CD4-positive, alpha-beta T cell treated with Interleukin-21 for 1 hour (primary cell): ENCODE results near the gene MEX3D.

Source experiments
- DNase-seq: peaks from one replicate; pipeline ENCODE4 v3.0.0-alpha.2; 2020

Gene MEX3D

DNA sequence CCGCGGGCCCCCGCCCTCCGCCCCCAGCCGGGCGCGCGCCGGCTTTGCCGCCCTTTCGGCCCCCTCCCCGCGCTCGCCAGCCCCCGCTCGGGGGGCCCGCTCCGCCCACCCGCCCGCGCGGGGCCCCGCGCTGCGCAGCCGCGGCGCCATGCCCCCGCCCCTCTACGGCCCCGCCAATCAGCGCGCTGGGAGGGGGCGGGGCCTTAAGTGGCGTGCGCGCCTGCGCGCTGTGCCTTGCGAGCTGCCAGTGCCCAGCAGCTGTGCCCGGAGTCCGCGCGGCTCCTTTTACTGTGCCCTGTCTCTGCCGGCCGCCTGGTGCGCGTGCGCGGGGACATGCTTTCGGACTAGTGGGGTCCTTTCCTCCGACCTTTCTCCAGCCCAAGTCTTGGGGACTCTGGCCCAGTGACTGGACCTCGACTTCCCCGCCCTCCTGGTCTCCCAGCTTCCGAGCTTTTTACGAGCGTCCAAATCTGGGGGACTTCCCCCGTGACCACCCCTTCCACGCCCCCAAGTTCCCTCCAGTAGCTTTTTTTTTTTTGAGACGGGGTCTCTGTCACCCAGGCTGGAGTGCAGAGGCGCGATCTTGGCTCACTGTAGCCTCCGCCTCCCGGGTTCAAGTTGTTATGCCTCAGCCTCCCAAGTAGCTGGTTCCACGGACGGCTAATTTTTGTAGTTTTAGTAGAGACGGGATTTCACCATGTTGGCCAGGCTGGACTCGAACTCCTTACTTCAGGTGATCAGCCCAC lies 24.8 kb upstream of the MEX3D start, which contains the start of gene MBD3:
TSS of gene MBD3 (minus strand) at position 111 of the 746 bp plus-strand sequence. CDS start 234 bp downstream, outside the sequence.
- peak; percentile 90 for DNase-seq

DNA sequence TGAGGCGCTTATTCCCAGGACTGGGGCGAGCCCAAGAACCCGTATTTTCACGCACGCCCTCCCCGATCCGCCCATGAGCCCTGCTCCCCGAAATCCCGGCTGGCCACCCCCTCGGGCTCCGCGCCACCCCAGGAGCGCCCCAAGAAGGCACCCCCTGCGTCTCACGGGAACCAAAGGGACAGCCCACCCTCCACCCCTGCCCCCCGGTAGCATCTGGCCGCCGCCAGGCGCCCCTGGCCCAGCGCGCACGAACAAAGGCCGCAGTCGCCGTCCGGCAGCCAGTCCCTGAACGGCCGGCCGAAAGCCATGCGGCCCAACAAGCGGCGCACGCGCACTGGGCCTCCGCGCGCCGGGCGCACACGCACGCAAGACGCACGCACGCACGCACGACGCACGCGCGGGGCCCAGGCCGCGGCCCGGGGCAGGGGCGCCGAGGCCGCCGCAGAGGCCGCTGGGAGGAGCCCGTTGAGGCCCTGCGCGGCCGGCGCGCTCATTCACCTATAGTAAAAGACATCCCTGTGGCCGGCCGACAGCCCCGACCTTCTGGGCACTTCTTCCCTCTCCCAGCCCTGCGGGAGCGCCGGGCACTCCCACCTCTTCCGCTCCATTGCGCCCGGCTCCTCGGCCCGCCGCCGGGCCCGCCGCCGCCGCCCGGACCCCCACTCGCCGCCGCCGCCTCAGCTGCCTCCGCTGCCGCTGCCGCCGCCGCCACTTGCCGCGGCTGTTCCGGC lies 24.1 kb upstream of the MEX3D start:
- peak; percentile 86 for DNase-seq

DNA sequence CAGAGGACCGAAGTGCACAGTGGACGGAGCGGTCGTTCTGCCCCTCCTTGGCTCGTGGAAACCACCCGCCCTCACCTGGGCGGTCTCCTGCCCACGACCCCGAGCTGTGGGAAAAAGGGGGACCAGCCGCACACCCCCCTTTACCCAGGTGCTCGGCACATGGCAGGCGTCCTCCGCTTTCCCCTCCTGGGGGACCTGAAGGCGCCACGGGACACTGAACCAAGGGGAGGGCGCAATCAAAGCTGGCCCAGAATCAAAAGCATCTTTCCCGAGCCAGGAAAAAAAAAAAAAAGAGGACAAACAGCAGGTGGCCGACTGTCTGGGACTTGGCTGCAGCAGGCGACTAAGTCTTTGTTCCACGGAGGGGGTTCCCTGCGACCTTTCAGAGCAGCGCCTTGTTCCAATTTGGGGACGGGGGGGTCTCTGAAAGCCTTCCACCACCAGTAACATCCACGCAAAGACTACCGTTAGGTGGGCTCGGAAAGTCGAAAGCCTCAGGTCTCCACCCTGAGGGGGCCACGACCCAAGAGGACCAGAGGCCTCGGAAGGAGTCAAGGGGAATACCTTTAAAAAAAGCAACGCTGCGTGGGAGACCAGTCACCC lies 23.4 kb upstream of the MEX3D start:
- no peak for DNase-seq

DNA sequence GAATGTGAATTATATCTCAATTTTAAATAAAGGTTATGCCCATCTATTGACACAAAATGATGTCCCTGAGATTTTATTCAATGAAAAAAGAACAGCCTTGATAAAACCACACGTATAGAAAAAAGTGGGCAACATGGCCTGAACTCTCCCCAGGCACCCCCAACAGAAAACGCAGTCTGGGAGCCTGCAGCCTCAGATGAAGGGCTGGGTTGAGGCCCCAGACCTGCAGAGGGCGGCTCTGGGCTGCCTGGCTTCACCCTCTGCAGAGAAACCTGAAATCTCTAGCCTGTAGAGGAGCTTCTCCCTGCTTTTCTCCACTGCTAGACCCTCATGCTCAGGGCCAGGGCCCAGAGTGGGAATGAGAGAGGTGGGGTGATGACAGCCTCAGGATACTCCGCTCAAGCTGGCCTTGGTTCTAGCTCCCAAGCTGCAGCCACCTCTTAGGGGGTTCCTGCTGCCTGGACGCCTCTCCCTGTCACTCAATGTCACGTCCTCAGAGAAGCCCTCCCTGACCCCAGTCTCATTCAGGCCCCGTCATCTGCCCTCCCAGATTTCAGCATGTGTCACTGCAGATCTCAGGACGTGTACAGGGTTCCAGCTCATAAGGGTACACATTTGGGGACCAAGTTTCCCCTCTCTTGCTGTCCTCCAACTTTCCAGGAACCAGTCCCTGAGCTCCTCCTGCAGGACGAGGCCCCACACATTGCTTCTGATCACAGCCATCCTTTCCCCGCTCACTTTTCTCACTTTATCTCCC lies 22.7 kb upstream of the MEX3D start:
- peak; percentile 16 for DNase-seq

DNA sequence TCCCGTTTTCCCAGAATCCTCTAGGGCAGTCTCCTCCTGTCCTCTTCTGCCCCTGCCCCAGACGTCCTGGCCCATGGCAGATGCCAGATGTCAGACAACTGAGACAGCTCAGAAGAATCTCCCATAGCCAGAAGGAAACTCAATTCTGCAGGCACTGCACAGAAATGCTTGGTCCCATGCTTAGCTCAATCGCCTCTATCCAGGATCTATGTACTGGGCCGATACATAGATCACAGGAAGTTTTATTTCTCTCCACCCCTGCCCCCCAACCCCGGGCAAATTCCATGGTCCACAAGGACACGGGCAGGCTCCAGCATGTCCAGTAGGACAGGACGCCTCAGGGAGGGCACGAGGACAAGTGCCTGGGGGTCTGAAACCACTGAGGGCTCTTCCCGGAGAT lies 19.7 kb upstream of the MEX3D start:
- DNase-seq, result no peak

DNA sequence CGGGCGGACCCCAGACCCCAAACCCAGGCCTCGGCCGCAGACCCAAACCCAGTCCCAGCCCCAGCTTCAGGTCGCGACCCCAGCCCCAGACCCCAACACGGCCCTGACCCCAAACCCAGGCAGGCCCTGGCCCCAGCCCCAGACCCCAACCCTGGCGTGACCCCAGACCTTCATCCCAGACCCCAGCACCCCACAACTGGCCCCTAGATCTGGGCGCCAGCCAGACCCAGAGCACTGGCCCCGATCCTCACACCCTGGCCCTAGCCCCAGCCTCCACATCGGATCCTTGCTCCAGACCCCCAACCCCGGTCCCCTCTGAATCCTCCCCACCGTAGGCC lies 17.1 kb upstream of the MEX3D start:
- no peak for DNase-seq

DNA sequence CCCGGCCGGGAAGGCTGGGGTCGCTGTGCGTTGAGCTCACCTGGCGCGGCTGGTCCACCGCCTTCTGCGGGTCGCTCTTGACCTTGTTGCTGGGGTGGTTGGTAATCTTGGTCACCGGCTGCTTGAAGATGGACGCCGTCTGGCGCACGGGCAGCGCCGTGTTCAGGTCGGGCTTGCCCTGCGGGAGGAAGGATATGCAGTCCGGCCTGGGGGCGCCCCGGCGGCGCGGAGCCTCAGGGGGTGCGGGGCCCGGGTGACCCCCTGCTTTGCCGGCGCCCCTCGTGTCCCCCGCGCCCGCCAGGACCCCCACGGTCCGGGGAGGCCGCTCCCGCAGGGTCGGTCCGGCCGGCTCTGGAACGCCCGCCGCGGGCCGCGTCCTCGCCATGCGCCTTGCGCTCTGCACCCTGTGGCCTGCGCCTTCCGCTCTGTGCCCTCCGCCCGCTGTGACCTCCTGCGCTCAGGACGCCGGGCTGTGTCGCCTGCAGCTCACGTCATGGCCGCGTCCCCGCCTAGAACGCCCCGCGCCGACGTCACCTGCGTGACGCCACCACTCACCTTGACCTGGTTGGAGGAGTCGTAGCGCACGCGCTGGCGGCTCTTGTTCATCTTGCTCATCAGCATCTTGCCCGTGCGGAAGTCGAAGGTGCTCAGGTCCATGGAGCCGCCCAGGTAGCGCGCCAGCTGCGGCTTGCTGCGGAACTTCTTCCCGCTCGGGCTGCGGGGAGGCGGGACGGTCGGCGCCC lies 16.5 kb upstream of the MEX3D start:
- no peak for DNase-seq

DNA sequence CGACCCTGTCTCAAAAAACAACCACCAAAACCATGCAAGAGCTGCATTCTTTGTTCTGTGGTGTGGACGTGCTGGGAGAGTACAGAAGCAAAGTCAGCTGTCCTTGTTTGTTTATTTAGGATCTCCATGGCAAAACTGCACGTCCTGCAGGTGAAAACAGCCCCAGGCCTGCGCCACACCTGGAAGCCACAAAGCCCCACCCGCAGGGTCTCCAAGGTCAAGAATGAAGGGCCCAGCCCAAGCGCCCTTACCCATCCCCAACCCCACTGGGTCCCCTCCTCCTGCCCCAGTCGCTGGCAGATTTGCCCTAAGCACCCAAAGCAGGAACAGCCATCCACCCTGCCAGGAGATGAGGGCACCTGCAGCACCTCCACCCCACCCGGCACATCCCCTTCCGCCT lies 14.1 kb upstream of the MEX3D start:
- DNase-seq, result no peak

DNA sequence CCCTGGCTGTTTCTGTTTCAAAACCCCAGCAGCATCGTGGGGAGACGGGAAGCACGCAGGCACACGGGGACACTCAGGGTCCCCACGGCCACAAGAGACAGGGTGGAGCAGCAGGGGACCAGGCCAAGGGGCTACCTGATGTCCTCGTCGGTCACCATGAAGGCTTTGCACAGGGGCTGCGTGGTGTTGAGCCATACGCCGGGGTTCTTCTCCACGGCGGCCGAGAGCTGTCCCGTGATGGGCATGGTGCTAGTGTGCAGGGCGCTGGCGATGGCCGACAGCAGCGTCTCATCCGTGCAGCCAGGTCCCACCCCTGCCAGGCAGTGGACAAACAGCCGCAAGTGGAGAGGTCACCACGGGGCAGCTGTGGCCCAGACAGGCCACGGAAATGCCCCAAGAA lies 12.8 kb upstream of the MEX3D start:
- DNase-seq, result no peak

DNA sequence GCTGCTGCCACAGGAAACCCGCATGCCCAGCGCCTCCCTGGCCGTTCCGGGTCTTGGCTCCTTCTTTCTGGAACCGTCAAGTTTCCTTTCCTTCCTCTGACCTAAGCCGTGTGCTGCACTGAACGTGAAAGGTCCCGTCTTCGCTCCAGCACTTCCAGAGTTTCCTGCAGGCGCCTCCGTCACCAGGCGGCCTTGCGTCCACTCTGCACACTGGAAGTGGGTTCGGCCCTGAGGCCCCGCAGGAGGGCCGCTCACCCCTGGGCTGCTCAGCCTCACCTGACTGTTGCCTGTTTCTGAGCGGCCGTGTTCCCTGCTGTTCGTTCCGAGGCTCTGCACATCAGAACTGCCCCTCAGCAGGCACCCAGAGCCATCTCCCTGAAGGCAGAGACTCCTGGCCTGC lies 12.3 kb upstream of the MEX3D start:
- DNase-seq, result no peak

DNA sequence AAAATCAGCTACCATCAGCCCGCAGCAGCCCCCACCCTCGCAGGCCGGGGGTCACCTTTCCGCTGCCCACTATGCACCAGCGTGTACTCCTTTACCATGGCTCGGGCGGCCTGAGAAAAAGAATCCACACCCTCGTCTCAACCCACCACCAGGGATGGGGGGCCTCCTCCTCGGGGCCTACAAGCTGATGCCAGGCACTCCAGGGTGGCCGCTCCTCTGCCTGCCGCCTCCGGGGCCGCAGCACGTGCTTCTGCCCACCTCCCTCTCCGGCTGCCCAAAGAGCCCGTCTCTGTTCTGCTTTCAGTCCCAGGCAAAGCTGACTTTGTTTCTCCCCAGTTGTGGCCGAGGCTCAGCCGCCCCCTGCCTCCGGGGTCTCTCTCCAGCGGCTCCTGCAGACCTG lies 11.1 kb upstream of the MEX3D start:
- DNase-seq, result no peak

DNA sequence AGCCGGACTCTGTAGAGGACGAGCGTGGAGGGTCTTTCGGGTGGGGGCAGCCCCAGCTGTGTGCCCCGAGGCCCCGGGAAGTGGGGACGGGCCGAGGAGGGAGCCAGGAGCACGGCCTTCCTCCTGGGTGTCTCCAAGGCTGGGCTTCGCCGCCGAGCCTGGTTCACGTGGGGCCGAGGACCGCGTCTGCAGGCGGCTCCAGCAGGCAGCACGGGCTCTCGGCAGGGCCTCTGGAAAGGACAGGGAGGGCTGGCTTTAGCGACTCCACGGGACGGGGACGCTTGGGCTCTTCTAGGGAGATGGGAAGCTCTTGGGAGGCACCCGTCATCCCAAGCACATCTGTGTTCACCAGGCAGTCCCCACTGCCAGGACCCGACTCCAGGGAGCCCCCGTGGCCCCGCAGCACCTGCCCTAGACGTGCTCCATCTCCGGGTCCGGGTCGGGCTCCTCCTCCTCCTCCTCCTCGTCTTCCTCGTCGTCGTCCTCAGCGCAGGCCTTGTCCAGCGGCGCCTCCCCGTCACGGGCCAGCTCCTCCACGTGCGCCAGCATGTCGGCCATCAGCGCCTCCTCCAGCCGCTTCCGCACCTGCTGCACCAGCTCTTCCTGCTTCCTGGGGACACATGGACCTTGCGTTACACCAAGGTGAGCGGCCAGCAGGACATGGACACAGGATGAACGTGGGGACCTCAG lies 9.9 kb upstream of the MEX3D start:
- DNase-seq, result no peak

DNA sequence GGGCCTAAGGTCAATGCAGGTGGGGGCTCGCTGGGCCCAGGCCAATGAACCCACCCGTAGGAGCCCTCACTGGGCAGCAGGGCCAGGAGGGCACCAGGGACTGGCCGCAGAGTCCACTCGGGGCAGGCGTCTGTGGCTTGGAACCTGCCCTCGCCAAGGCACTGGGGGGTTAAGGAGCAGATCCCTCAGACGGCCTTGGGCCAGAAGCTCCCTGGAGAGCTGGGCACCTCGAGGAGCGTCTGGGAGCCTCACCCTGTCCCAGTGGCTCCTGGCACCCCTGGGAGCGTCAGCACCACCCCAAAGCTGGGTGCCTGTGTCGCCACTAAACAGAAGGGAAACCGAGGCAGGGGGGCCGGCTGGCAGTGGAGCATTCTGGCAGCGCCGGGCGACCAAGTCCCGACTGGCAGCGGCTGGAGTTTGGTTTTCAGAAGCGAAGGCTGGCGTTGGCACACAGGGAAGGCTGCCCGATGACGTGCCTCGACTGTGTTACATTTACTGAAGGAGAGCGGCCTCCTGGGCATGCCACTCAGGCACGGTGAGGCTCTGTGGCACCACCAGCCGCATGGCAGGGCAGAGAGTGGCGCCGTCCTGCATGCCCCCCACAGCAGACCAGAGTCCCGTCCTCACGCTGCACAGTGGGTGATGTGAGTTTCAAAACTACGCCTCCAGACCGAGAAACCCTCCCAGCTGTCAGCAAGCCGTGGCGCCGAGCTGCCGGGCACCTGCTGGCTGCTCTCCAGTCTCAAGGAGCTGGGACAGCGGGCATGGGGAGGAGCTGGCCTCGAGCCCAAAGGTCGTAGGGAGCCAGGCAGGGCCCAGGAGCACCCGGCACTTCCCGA lies 9.2 kb upstream of the MEX3D start:
- no peak for DNase-seq

DNA sequence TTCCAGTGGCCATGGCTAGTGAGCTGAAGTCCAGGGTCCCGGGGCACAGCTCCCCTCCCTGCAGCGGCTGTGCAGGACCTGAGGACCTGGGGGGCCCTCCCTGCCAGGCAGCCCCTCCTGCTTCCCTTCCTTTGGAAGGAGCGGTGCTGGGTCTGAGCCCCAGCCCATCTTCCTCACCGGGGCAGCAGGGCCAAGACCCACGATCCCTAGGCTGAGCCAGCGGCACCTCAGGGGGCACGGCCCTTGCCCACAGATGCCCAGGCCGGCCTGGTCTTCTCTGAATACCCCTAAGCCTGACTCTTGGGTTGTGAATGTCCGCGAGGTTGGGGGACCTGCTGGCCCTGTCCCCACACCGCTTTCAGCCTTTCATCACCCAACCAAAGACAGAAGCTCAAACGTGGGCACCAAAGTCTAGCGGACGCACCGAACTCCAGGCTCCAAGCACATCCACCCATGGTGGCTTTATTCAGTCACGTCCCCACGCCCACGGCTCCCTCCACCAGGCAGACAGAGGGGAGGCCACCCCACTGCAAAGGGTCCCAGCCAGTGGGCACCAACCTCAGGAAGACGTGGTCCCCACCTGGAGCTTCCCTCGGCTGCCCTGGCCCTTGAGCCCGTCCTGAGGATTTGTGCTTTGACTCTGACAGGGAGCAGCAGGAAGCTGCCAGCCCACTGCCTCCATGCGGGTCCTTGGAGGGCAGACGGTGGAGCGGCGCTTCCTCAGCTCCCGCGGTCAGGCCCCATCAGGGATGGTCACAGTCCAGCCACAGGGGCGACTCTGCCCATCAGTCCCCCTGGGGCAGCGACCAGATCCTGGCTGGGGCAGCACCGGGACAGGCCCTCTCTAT lies 8.3 kb upstream of the MEX3D start:
- DNase-seq, result no peak

DNA sequence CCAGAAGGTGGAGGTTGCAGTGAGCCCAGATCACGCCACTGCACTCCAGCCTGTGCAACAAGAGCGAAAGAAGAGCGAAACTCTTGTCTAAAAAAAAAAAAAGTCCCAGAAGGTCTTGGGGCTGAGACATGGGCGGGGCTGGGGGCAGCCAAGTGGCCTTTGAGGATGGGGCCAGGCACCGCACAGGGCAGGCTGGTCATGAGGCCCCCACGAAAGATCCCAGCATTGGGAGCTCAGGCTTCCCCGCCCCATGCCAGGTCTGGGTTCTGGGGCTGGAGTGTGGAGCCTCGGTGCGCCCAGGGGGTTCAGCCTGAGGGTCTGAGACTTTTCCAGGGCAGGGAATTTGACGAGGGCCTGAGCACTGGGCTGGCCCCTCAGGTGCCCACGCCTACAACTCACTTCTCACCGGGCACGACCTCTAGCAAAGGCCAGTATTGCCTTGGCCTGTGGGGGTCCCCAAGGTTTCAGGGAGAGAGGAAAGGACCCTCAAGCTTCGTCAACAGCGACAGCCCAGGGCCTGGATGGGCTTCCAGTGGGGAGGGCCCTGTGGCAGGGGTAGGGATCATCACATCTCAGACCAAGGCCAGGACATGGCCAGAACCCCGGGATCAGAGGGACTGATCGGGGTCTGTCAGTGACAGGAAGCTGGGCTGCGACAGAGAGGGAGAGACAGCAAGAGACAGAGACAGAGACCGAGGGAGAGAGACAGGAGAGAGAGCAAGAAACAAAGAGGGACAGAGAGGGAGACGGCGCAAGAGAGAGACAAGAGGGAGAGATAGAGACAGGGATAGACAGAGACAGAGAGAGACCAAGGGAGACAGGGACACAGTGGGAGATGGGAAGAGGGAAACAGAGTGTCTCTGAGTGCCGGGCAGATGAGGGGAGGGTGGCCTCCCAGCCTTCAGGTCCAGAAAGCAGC lies 7.5 kb upstream of the MEX3D start:
- no peak for DNase-seq

DNA sequence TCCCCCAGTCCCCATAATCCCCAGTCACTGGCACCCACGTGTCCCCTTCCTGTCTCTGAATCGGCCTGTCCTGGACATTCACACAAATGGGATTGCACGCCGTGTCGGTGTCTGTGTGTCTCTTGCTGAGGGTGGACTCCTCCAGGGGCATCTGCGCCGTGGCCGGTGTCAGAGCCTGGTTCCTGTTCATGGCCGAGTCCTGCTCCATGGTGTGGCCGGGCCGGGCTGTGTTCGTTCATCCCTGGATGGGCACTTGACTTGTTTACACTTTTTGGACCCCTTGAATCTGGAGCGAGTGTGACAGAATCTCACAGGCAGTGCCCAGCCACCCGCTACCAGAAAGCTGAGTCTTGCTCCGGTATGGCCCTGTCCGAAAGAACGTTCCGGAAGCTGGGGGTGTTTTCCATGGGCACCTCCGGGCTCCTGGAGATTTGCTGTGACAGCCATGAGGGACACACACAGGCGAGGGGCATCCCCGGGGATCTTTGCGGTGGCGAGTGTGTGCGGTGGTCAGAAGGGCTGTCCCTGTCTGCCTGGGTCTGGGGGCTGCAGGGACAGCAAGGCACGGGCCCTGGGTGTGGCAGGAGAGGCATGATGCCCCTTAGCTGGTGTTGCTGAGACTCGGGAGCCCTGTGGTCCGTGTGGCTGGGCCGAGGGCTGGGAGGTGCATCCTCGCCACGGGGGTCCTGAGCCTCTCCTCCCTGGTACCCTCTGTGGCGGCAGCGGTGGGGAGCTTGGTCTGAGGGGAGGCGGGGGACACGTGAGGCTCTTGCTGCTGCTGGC lies 6.4 kb upstream of the MEX3D start:
- no peak for DNase-seq

DNA sequence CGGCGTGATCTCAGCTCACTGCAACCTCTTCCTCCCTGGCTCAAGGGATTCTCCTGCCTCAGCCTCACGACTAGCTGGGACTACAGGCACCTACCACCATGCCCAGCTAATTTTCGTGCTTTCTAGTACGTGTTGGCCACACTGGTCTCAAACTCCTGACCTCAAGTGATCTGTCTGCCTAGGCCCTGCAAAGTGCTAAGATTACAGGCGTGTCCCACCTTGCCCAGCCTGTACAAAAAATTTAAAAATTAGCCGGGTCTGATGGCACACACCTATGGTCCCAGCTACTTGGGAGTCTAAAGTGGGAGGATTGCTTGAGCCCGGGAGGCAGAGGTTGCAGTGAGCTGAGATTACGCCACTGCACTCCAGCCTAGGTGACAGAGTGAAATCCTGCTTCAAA lies 4.7 kb upstream of the MEX3D start:
- DNase-seq, result no peak

DNA sequence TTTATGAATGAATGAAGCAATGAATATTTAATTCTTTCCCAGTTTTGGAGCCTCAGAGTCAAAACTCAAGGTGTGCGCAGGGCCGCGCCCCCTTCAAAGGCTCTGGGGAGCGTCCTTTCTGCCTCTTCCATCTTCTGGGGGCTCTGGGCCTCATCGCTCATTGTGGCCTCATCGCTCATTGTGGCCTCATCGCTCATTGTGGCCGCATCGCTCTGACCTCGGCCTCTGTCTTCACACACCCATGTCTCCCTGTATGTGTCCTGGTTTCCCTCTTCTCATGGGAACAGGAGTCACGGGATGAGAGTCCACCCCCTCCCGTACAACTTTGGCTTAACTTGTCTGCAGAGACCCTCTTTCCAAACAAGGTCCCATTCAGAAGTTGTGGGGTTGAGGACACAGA lies 3.2 kb upstream of the MEX3D start:
- no peak for DNase-seq
